Fibroblast of peridontal ligament (primary cell): ENCODE measurements around the gene ULK4.
"Not testable (repeated sequence)": the region's sequence is repeated elsewhere in the genome, so short reads cannot be mapped to it uniquely, and the experiment has no call there.

Experiments
- DNase-seq: peaks from one replicate; pipeline ENCODE4 v3.0.0-alpha.2; 2010; ENCODE audit errors: extremely low read depth

ULK4 gene

DNA sequence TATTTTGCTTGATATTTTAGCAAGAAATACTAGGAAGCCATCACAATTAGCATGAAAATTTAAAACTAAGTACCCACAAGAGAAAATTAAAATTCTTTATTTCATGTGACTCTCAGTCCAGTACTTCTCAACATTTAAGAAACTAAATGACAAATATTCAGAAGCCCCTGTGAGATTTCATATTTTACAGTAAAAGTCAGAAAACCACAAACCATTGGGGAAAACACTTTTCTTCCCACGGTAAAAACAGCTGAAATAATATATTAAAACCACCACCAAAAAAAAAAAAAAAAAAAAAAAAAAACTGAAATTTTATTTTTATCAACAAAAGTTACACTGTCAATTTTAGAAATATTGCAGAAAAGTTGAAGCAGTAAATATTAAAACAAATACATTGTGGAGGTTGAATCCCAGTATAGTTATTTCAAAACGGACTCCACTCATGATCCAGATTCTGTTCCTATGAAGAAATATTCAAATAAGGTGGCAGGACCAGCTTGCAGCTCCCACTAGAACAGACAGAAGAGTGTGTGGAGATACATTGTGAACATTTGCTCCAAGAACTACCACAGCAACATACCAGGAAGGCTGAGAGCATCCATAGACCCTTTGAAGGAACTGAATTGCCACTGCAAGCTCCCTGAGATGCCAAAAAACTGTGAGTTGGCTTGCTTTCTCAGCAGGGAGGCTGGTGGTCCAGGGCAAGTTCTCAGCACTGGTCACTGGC lies 454.4 kb downstream of the ULK4 start:
- DNase-seq = peak; percentile 32

DNA sequence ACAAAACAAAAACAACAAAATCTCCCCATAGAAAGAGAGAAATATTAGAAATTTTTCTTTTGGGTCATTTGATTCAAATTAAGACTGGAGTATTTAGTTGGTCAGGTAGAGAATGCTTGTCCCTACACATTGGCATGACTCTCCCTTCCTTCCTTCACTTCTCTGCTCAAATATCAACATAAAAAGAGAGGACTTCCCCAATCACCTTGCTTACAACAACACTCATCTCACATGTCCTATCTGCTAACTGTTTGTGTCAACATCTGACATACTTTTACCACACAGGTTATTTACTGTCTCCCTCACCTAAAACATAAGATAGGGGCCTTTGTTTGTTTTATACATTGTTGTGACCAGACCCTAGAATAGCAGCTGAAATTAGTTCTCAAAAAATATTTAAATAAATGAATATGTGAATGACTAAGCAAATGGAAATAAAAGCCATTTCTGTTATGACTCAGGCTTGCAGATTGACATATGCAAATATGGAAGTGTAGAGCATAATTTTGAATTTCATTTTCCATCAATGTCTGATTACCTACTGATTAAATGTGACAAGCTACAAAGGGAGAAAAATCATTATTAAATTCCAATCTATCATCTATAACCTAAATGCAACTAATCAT lies 457.8 kb downstream of the ULK4 start:
- no peak for DNase-seq

DNA sequence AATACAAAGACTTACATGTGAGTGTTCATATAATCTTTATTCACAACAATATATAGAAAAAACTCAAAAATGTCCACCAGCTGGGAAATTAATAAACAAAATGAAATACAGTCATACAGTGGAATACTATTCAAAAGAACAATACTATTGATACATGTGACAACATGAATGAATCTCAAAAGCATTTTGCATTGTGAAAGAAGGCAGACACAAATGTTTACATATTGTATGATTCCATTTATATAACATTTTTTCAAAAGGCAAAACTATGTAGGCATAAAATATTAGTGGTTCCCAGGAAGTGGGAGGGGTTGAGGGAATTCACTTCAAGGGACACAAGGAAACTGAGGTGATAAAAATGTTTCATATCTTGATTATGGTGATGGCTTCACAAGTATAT lies 459.4 kb downstream of the ULK4 start:
- DNase-seq = no peak

DNA sequence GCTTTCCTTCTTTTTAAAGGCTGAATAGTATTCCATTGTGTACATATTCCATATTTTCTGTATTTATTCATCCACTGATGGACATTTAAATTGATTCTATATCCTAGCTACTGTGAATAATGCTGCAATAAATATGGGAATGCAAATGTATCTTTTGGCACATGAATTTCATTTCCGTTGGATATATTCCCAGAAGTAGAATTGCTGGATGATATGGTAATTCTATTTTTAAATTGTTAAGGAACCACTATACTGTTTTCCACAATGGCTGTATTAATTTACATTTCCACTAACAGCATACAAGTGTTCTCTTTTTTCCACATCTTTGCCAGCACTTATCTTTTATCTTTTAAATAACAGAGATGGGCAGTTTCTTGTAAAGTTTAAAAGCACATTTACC lies 459.9 kb downstream of the ULK4 start:
- peak; percentile 20 for DNase-seq

DNA sequence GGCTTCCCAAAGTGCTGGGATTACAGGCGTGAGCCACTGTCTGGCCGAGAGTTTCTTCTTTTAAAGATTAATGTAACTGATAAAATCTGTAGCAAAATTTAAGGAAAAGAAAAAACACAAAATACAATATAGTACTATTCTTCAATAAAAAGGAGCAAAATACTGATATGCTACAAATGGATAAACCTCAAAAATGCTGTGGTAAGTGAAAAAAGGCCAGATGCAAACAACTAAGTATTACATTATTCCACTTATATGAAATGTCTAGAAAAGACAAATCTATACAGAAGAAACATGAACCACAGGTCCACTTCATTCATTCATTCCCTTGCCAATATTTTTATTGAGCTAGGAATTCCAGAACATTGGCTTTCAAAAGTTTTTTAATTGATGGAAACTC lies 463.1 kb downstream of the ULK4 start:
- no peak for DNase-seq

DNA sequence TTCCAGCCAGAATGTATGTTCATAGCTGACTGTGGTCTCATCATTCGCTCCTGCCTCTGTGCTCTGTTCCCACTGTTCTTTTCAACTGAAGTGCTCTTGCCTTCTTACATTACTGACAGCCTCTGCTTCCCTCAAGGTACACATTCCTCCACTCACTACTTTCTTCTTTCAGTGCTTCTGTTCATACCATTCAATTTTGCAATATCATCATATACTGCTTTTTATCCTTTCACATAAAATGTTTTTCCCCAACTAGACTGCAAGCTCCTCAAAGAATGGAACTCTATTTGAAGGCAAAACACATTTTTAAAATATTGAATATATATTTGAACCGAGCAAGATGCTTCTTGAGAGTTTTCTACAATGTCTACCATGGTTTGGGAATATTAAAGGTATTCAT lies 471.5 kb downstream of the ULK4 start:
- DNase-seq = no peak

DNA sequence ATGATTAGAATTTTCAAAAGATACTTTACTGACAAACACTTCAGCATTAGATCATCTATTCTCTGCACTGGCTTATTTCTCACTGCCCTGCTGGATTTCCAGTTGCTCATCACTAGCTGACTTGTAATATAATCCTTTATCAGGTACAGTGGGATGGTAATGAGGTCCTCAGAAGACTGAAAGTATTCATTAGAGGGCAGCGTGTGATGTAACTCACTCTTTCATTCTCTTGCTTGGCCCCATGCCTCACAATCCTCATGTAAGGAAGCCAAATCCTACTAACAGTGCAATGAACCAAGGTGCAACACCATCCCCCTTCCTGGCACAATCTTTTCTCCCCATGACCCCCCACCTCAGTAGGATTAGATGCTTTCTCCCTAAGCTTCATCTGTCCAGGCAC lies 472.7 kb downstream of the ULK4 start:
- no peak for DNase-seq

DNA sequence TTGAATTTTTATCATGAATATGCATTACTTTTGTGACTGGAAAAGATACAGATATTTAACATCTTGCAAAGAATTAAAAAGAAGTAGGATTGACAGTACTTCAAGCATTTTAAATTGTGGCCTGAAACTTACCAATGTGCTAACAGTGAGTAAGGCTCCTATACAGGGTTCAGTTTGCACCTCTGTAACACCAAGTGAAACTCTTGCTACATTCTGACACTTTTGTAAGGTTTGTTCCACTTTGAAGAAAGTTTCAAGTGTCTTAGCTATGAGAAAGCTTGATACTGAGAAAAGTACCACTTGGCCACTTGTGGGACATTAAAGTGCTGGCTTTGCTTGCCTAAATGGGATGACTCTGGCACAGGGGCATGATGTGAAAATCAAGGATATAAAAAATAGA lies 473.4 kb downstream of the ULK4 start:
- no peak for DNase-seq

DNA sequence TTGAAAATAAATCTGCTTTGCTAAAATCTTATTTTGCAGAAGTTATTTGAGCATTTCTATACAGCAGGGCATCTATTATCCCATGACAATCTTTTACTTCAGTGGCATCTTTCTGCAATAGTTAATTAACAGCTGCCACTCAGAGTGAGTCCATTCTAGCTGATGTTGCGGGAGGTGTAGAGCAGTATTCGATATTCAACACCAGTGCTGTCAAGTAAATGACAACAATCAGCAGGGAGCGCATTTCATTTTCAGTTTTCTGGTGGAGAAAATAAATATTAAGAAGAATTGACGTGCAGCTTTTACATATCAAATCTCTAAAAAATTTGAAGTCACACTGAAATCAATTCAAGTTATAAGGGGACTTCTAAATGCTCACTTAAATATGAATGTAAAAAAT lies 476.4 kb downstream of the ULK4 start:
- DNase-seq = no peak

DNA sequence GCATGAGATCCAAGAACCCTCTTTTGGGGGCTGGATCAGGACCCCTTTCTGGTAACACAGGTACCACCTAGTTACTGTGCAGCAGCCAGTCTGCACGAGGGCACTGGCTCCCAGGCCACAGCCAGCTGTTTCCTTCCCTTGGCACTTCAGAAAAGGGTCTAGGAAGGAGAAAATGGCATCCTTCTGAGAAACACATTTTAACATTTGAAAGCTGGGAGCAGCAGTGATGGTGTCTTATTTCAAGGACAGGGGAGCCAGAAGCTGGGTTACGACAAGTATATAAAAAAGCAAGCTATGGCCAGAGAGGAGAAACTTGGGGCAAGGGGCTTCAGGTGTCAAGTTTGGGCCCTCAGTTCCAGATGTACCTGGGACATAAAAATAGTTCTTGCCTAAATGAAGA lies 479.8 kb downstream of the ULK4 start:
- DNase-seq = no peak

DNA sequence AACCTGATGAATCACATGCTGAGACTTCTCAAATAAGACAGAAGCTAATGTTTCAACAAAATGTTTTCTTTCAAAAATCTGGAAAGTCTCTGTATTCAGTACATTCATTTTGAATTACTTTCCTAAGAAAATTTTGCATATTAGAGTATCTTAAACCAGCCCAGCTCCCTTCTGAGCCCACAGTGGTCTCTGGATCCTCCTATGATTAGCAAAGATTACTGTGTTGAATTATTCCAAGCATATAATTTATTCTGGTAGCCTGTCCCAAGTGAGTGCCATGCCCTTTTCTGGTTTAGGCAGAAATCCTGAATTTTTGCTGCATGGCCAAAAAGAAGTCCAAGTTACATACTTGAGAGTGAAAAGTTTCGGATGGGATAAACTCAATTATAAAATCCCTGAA lies 483.6 kb downstream of the ULK4 start:
- DNase-seq = no peak

DNA sequence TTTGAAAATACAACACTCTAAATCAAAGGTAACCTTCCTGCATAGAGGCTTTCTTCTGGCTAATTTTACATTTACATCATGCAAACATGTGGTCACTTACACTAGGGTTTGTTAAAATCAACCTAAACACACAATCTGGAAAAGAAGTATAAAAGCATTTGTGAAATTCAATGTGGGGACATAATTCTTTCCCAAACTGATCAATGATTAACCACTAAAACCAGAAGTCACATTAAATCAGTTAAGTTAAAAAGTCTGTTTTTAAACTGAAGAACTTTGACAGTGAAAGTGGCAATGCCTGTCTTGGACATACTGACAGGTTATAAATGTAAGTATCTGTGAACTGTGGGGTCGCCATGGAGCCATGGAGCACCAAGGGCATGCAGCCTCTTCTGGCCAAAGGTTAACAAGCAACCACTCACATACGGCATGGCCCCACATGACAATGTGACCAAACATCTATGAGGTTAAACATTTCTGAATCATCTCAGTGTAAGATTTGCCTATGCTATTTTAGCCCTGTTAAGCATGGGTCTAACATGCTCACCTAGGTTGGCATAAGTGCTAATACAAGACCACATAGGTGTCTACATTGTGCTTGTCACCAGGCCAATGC lies 484.4 kb downstream of the ULK4 start:
- DNase-seq = no peak

DNA sequence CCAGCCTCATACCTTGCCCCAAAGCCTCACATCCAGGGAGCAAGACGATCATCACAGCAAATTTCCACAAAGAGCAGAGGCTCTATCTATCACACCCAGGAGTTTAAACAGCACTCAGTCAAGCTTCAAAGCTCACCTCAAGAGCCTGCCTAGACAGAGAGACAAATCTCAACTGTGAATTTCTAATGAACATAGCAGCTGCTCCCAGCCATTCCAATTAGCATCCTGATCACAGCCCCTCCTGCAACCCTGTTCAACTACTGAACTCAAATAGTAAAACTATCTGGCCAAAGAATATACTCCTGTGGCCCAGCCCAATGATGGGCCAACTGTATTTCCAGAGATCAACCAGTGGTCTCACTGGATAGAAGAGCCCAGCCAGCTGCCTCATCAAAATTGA lies 492.8 kb downstream of the ULK4 start:
- no peak for DNase-seq

DNA sequence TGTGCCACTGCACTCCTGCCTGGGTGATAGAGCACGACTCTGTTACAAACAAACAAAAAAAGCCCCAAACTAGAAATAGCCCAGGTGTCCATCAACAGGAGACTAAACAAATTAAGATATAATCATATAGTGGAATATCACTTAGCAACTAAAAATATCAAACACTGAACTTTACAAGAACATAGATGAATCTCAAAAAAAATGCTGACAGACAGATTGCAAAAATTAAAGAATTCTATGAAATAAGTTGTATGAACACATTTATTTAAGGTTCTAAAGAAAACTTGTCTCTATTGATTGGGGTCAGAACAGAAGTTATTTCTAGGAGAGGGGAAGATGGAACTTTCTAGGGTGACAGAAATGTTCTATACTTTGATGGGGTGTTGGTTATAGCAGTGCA lies 494.4 kb downstream of the ULK4 start:
- no peak for DNase-seq

DNA sequence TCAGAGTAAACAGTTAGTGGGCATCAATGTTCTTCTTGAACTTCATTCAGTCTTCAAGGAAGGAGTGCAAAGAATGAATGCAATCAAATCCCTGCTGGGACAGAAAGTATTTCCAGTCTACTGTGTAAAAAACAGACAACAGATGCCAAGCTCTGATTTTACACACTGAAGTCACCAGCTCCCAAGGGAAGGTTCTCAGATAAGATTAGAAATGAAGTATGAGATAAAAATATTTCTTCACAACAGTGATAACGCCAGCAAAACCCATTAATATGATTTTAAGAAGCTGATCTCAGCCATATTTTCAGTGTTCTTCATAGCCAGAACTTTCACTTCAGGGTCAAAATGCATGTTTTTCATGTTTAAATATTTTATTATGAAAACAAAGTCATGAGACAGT lies 497.0 kb downstream of the ULK4 start:
- no peak for DNase-seq

DNA sequence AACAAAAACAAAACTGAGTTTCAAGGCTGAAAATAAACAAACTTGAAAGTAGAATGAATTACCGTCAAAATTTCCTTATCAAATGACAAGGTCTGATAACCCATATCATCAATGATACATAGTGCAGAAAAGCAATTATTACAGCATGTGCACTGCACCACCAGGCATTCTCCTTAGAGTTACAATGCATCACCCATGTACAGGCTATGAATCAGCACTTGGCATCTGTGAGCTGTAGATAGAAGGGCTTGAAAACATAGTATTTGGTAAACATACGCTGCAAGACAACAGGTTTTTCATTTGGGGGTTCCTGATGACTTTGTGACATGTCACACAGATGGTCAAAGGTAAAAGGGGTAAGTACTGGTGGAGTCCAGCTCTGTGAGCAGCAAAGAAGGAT lies 497.5 kb downstream of the ULK4 start:
- peak; percentile 25 for DNase-seq

DNA sequence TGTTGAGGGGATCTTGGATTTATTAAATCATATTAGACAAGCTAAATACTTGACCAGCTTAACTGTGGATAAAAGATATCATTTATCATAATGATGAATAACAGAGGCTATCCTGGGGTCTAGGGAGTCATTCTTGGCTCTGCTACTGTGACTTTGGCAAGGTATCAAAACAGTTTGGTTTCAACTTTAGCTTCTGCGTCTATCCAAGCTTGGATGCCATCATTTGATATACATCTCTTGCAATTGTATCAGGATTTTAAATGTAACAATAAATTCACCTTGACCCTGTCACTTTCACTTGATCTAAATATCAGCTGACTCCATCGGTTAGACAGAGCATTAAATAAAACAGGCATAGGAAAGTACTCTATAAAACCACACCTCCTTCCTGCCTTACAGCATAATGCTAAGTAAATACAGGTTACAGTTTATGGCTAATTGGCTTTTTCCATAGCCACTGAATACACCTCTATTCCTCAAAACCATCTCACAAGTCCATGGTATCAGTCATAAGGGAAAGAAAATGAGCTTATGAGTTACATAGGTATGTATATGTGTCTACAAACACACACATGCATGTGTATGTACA lies 499.7 kb downstream of the ULK4 start:
- DNase-seq = no peak

DNA sequence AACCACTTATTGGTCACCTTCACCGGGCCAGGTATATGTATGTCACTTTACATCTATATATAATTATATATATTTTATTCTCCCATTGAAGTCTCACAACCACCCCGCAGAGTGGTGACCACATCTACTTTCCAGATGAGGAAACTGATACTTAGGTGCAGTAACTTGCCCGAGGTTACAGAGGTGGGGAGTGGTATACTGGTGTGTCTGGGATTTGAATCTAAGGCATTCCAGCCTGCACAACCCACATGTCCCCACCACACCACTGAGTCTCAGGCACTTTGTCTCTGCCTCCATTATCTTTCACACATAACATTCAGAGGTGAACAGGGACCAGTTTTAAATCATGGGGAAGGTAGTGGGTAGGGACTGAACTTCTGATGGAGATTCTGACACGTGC lies 501.2 kb downstream of the ULK4 start:
- DNase-seq = no peak

DNA sequence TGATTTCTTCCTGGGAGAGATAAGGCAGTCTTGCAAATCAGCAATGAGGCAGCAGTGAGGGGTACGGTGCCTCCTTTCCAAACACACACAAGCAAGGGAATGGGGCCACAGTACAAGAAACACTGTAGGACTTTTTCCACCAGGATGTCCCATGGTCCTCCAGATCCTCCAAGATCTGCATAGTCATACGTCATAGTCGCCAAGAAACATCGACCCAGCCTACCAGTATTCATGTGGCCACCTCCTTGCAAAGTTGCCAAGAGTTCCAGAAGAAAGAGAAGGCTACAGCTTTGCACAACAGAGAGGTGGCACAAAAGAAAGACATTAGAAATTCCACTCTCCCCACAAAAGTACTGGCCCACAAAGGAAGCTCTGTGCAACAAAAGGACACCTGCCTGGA lies 504.7 kb downstream of the ULK4 start:
- DNase-seq = no peak

DNA sequence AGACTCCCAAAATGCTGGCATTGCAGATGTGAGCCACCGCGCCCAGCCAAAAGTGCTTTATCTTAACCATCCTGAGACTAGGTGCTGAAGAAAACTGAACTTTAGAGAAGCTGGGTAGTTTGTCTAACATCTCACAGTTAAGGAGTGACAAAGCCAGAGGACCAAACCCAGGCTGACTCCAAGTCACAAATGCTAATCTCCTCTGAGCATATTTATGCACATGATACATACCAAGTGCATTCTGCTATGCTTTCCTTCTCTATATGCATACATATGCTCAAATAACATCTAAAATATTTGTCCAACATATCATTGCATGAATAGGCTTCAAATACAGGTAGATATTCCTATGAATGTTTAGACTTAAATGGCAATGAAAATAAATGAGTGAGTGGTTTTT lies 505.7 kb downstream of the ULK4 start:
- DNase-seq = no peak

DNA sequence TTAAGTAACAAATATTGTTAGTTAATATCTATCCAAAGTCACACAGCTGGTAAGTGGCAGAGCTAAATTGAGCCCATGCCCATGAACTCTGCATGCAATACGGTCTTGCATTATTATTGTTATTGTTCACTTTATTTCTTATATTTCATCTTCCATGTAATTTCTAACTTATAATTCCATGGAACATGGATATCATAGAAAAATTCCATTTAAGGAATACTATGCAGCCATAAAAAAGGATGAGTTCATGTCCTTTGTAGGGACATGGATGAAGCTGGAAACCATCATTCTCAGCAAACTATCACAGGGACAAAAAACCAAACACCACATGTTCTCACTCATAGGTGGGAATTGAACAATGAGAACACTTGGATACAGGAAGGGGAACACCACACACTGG lies 508.3 kb downstream of the ULK4 start:
- not testable (repeated sequence) for DNase-seq

DNA sequence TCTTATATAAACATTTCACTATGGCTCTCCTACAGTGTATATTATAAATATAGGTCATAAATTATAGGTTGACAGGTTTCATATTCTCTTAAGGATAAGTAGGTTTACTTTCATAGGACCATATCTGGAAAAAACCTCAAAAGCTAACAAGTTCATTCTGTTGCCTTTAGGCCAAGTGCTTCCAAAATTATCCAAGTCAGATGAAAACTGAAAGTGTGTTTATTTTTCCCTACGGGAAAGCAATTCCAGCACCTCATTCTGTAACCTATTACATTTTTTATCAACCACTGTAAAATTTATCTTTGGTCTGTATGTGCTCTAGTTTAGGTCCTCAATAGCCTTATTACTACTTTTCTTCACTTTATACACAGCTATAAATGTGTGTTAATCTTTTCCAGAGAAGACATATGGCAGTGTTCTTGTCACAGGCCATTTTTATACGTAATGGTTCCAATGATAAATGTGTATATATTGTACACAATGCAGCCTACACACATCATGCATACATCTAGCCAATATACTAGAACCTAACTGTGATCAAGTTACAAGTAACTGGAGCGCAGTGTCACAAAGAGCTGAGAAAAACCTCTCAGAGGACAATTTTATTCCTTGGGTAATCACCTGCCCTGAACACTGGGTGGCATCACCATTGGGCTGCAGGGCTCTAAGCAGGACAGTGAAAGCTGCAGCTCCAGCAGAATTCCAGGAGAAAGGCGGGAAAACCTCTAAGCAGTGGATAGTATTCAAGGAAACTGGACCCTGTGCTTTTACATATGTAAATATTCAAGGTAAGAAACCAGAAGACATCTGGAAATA lies 511.3 kb downstream of the ULK4 start:
- DNase-seq = no peak
